Forelimb muscle (tissue), 1 donor: ENCODE results near the gene IL10RA. TPM values are rescaled to one million over a fixed set of nuclear protein-coding genes. Genes with fewer than 3 reads are reported as not detected.

Experiments
- DNase-seq: peaks from one replicate; pipeline ENCODE4 v3.0.0-alpha.2; 2013; ENCODE audit warnings: low read depth
- polyA plus RNA-seq: library from polyadenylated mRNA; unstranded; fragments of 120-200 nt; gene quantifications from one replicate; pipeline ENCODE4 v1.2.1, GENCODE V29; 2013; ENCODE audit not compliant: insufficient read length

Gene IL10RA
- polyA plus RNA-seq, 1 donor: 3.8 TPM

DNA sequence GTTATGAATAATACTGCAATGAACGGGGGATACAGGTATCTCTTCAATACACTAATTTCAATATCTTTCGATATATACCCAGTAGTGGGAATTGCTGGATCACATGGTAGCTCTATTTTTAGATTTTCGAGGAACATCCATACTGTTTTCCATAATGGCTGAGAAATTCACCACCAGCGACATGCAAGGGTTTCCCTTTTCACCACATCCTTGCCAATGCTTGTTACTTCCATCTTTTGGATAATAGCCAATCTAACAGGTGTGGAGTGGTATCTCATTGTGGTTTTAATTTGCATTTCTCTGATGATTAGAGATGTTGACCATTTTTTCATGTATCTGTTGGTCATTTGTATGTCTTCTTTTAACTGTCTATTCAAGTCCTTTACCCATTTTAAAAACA is 5.9 kb downstream of the IL10RA start:
- no peak for DNase-seq

GRCh38 chr11:117992620-117993019 is 6.4 kb downstream of the IL10RA start:
- no peak for DNase-seq

GRCh38 chr11:117993988-117994745 is 8.0 kb downstream of the IL10RA start:
- DNase-seq: no peak

DNA sequence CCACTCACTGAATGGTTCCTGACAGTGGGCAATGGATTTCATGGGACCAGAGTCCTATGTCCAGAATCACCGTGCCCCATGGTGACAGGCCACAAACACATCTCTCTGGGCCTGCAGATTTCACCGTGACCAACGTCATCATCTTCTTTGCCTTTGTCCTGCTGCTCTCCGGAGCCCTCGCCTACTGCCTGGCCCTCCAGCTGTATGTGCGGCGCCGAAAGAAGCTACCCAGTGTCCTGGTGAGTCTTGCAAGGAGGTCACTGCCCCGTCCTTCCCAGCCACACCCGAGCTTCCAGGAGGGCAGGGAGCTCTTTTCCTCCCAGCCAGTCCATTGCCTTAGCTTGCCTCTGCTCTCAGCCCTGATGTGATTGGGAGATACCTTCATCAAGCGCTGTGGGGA is 9.3 kb downstream of the IL10RA start:
- DNase-seq: no peak

DNA sequence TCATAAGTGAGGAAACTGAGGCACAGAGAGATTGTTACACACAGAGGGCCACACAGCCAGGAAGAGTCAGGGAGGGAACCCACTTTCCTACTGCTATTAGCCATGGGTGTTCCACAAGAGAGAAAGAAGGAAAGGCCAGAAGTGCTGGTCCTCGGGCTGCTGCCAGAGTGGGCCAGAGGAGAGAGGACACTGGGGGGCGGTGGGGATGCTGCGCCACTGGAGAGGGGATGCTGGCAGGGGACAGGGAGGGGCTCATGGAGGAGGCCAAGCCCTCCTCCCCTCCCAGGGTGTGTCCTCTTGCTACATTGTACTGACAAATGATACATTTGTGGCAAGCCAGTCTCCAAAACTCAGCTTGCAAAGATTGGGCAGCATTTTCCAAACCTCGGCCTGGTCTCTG is 9.9 kb downstream of the IL10RA start:
- DNase-seq: no peak

- no peak for DNase-seq
These were observed 11.2 kb downstream of the IL10RA start for GRCh38 chr11:117997406-117997805.

DNA sequence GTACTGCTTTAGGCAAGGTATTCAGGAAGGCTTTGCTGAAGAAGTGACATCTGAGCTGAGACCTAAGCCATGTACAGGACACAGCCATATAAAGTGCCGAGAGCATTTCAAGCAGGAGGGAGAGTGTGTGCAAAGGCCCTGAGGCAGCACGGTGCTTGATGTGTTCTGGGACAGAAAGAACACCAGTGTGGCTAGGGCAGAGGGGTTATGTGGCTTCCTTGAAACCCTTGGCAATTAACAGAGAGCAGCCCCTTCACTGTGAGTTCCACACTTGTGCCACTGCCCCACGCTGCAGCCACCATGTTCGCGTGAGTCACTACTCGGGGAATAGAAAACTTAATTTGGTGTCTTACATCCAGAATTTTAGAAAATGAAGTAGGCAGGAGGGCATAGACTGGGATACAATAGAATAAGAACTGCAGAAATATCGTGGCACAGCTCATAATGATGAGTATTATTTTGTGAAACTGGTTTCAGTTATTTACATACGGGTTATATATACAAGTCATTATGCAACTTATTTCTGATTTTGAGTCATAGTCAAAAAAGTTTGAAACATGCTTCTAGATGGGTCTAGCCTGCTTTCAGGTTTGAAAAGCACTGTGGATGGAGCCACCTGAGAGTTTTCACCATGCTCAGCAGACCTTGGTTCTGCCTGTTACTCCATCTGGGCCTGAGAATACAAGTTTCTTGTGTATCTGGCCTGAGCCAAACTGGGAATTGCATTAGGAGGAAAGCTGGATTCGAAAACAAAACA is 11.8 kb downstream of the IL10RA start:
- no peak for DNase-seq

GRCh38 chr11:117998664-117999353 is 12.6 kb downstream of the IL10RA start:
- DNase-seq: no peak

DNA sequence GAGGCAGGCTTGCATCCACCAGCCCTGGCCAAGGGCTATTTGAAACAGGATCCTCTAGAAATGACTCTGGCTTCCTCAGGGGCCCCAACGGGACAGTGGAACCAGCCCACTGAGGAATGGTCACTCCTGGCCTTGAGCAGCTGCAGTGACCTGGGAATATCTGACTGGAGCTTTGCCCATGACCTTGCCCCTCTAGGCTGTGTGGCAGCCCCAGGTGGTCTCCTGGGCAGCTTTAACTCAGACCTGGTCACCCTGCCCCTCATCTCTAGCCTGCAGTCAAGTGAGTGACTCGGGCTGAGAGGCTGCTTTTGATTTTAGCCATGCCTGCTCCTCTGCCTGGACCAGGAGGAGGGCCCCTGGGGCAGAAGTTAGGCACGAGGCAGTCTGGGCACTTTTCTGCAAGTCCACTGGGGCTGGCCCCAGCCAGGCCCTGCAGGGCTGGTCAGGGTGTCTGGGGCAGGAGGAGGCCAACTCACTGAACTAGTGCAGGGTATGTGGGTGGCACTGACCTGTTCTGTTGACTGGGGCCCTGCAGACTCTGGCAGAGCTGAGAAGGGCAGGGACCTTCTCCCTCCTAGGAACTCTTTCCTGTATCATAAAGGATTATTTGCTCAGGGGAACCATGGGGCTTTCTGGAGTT is 13.3 kb downstream of the IL10RA start:
- DNase-seq: no peak

DNA sequence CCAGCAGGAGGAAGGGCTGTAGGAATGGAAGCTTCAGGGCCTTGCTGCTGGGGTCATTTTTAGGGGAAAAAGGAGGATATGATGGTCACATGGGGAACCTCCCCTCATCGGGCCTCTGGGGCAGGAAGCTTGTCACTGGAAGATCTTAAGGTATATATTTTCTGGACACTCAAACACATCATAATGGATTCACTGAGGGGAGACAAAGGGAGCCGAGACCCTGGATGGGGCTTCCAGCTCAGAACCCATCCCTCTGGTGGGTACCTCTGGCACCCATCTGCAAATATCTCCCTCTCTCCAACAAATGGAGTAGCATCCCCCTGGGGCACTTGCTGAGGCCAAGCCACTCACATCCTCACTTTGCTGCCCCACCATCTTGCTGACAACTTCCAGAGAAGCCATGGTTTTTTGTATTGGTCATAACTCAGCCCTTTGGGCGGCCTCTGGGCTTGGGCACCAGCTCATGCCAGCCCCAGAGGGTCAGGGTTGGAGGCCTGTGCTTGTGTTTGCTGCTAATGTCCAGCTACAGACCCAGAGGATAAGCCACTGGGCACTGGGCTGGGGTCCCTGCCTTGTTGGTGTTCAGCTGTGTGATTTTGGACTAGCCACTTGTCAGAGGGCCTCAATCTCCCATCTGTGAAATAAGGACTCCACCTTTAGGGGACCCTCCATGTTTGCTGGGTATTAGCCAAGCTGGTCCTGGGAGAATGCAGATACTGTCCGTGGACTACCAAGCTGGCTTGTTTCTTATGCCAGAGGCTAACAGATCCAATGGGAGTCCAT is 14.1 kb downstream of the IL10RA start:
- DNase-seq: no peak

- no peak for DNase-seq
These were observed 14.6 kb downstream of the IL10RA start for GRCh38 chr11:118000850-118001228.

- no peak for DNase-seq
These were observed 15.3 kb downstream of the IL10RA start for GRCh38 chr11:118001494-118001971.

DNA sequence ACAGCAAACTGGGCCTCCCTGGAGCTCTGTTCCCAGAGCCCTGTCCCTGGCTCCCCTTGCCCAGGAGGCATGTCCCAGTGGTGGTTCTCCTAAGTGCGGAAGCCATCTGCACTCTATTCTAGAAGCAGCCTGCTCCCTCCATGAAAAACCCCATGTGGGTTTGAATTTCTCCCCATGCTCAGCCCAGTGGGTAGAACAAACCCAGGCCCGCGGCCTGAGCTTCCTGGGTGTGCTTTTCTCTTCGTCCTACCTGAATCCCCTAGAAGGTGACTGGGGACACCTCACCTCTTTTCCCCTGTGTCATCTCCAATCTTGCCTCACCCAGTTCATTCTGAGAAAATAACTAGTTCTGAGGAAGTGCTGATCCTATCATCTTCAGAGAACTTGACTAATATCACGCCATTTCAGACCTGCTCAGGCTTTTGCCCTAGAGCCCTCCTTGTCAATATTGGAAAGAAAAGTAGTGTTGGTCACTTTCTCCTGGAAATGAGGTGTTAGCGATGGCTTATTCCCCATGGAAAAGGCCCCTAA is 15.9 kb downstream of the IL10RA start:
- no peak for DNase-seq

DNA sequence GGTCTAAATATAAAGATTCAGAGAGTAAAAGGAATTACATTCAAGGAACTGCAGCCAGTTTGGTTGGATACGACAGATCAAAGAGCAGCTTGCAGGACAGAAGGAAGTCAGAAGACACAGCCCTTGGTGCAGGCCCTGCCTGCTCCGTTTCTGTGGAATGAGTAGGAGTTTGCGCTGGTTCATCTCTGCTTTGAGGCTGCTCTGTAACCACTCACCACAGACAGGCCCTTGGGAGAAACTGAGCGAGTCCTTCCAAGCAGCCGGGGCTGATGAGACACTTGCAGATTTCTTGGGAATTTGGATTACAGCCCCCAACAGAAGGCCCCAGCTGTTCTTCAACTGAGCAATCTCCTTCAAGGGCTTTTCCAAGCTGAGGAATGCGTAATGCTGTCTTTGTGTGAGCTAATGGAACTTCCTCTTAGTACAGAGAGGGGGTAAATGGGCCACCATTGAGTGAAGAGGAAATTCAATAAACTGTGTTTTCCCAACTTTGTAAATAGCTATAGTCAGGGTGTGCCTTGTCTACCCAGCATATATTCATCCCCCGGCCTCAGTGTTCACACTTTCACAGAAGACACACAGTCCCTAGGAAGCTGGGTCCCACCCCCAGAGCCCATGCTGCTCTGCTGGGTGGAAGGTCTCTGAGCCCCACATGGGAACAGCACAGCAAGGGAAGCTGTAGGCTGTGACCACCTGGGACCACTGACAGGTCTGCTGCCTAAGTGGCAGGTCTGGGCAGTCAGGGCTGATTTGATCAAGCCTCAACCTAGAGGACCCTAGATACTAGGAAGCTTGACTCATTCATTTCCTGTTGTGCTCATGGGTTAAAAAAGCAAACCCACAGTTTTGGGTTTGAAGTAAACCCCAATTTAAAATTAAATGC is 16.6 kb downstream of the IL10RA start:
- no peak for DNase-seq

DNA sequence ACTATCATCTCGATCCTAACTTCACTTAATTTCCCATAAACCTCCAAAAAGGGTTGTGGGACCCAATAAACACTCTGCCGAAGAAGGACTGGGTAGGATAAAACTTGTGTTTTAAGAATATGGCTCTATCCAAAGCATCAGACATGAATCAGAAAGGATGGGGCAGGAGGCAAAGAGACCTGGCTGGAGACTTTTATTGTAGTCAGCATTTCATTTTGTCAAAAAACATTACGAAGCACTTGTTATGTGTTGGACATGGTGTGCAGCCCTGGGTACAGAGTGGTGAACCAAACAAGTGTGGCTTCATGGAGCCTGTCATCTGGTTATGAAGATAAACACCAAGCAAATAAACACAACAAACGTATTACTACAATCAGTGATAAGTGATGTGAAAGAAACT is 17.3 kb downstream of the IL10RA start:
- DNase-seq: no peak

GRCh38 chr11:118004543-118005223 is 18.5 kb downstream of the IL10RA start:
- DNase-seq: no peak

DNA sequence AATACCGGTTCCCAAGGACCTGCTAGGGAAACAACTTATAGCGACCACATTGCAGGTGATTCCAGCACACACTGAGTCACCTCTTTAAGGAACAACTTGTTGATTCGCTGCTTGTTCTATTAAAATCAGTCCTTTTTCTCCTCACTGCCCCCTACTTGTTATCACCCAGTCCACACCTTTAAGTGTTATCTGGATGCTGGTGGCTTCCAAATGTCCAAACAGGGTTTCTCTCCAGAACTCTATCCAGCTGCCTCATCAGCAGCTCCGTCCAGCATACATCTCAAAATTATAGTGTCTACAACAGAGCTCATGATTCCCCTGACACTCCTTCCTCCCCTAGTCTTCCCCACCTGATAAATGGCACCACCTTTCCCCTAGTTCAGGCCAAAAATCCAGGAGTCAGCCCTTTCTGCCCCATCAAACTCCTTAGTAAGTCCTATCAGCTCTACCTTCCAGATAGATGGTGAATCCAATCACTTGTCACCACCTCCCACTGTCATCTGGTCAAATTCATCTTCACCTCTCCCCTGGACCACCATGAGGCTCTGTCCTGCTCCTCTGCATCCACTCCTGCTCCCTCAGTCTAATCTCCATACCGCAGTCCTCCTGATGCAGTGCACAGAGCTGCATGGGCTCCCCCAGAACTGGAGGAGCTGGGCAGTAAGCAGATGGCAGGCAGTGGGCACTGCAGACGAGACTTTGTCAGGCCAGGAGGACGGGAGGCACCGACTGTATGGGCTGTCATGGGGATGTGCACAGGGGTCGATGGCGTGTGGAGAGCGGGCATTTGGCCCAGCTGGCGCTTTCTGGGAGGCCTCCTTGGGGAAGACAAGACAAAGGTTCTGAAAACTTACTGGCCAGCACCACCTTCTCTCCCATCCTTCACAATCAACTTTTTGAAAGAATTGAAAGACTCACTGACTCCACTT is 19.3 kb downstream of the IL10RA start:
- no peak for DNase-seq

DNA sequence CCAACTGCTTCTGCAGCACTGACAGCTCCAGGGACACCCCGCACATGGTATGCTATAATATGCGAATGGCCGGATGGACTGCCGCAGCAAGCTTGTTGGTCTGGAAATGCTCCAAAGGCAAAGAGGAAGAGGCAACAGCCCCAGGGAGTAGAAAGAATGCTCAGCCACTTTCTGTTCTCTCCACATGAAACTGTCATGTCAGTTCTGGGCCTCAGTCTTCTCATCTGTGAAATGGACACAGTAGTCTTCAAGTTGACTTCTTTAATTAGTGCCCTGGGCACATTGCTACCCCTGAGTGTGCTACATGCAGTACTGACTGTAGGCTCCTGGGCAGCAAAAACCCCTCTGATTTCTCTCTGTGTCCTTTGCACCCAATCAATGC is 19.9 kb downstream of the IL10RA start:
- no peak for DNase-seq
